Esophagus squamous epithelium (tissue), 5 donors: Measurements from ENCODE around the gene NADSYN1. TPM values are rescaled to one million over a fixed set of nuclear protein-coding genes. Genes with fewer than 3 reads are reported as not detected.

Experiments used
- DNase-seq: peaks from one replicate; lab custom pipeline; 2025; lab: John Stamatoyannopoulos, UW
- H3K27ac ChIP-seq, 4 donors: fragments of 200-600 bp; sonication (generic); one replicate each; pipeline ENCODE4 v1.5.1; 2016 to 2019; ENCODE audit warnings: mild to moderate bottlenecking in 1 of 4
- H3K27me3 ChIP-seq, 4 donors: fragments of 200-600 bp; sonication (generic); 1 replicate in 3 of 4; 2 replicates in 1 of 4; pipeline versions ENCODE4 v1.5.1 to v1.6.0; 2017 to 2021; ENCODE audit warnings: antibody characterized with exemption in 1 of 4
- H3K36me3 ChIP-seq, 3 donors: fragments of 200-600 bp; sonication (generic); one replicate each; pipeline ENCODE4 v1.5.1; 2016 to 2019
- H3K4me1 ChIP-seq, 3 donors: fragments of 200-600 bp; sonication (generic); one replicate each; pipeline ENCODE4 v1.5.1; 2017 to 2019
- H3K4me3 ChIP-seq, 4 donors: fragments of 200-600 bp; sonication (generic); 1 replicate in 3 of 4; 2 replicates in 1 of 4; pipeline ENCODE4 v1.5.1; 2016 to 2019; ENCODE audit warnings: mild to moderate bottlenecking in 2 of 4, moderate library complexity in 1 of 4
- H3K9me3 ChIP-seq, 3 donors: fragments of 200-600 bp; sonication (generic); one replicate each; pipeline ENCODE4 v1.5.1; 2016 to 2019
- POLR2A ChIP-seq, 4 donors: fragments of 450-650 bp; IDR thresholded peaks; one replicate each; pipeline ENCODE4 v1.6.1; 2017; ENCODE audit warnings: antibody characterized with exemption in 4 of 4, mild to moderate bottlenecking in 4 of 4, moderate library complexity in 3 of 4
- whole genome bisulfite sequencing, 2 donors: methylation state at CpG; one replicate each; pipeline ENCODE4 v1.1.5; 2018; 5-methylcytosine and 5-hydroxymethylcytosine counted together
- intact Hi-C: fragments of 100-400 bp; cut with DNase I; formaldehyde crosslinking; loops from one replicate; pipeline ENCODE4 v1.15.0; 2022
- total RNA-seq, 4 donors: library from RNA; depleted of rRNA; stranded (reverse); fragments of >200 nt; gene quantifications; one replicate each; pipeline ENCODE4 v1.1.0, GENCODE V29; 2016
- TF ChIP-seq, protein P1 (sequence below), 6 experiments: fragments of 450-650 bp in 4 of 6; fragments of 200-600 bp in 2 of 6; sonication (generic) in 2 of 6; IDR thresholded peaks; one replicate each; pipeline ENCODE4 v1.5.1; 2016 to 2019; ENCODE audit warnings: antibody characterized with exemption in 6 of 6, mild to moderate bottlenecking in 4 of 6, moderate library complexity in 4 of 6
- donor health status: DM: yes; HTN: yes; CAD: no.

The NADSYN1 gene
- total RNA-seq, 4 donors from 2014 or later, result 62.0 to 81.3 (median 71.7) TPM

DNA sequence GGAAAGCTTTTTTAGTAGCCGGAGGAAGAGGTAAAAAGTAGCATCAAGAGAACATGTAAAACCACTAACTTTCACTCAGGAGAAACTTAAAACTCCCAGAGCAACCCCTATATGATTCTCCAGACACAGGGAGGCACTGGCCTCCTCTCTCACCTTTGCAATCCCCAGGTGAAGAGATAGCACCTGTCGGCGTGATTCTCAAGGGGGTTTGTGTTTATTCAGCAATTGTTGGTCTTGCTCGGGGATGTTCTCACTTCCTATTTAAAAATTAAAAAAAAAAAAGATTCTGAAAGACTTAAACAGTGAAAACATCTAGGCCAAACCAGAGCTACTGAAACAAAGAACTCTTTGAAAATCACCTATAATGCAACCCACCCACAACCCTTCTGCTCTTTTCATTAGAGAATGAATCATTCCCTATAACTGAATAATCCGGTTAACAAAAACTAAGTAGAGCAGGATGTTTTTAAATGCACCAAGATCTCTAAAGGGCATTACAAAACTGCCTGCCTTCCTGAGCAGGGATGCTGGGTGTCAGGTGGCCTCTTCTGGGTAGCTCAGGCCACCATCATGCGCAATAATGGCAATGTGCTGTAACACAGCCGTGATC is 29.7 kb upstream of the NADSYN1 start:
- no peak overlapping the region for H3K27ac ChIP-seq
- intact Hi-C loops, result no loop called here
- 44 to 46% methylated on average over 7 of the region's 7 CpGs for WGBS, 2 donors
- H3K9me3 ChIP-seq, result no peaks in the 10 kb centered on the region
- TF ChIP-seq POLR2A (IDR thresholded peaks at IDR 0.05), result no peak
- H3K27me3 ChIP-seq, result peaks cover 0 to 41% (median 0%) of the 10 kb centered on the region in 4 donors
- no peaks in the 10 kb centered on the region for H3K36me3 ChIP-seq
- H3K4me3 ChIP-seq, result no peak overlapping the region
- DNase-seq, result no peak
- H3K4me1 ChIP-seq, result peaks cover 0 to 9% (median 0%) of the 10 kb centered on the region in 3 donors

DNA sequence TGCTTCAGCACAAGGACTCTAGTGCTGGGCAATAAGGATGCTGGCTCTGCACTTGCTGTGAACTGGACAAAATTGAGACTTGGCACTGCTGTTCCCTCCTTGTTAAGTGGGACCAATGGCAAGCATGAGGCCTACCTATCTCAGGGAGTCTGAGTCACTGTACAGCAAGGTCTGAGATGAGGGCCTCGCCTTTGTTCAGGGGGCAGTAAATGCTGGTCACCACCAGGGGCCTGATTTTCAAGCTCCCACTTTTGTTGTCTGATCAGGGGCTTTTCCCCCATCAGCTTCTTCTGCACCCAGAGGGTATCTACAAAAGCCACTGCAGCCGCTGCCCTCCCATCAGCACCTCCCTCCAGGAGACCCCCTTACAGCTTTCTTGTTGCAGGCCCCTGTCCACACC is 27.6 kb upstream of the NADSYN1 start:
- Histone ChIP-seq H3K4me1 (peaks cover 0 to 9% (median 0%) of the 10 kb centered on the region in 3 donors), H3K36me3 (no peaks in the 10 kb centered on the region), H3K27ac (no peak overlapping the region), H3K9me3 (no peaks in the 10 kb centered on the region), H3K4me3 (no peak overlapping the region), H3K27me3 (peaks cover 0 to 50% (median 0%) of the 10 kb centered on the region in 4 donors)
- TF ChIP-seq POLR2A (IDR thresholded peaks at IDR 0.05), result no peak
- TF ChIP-seq, protein P1, sequence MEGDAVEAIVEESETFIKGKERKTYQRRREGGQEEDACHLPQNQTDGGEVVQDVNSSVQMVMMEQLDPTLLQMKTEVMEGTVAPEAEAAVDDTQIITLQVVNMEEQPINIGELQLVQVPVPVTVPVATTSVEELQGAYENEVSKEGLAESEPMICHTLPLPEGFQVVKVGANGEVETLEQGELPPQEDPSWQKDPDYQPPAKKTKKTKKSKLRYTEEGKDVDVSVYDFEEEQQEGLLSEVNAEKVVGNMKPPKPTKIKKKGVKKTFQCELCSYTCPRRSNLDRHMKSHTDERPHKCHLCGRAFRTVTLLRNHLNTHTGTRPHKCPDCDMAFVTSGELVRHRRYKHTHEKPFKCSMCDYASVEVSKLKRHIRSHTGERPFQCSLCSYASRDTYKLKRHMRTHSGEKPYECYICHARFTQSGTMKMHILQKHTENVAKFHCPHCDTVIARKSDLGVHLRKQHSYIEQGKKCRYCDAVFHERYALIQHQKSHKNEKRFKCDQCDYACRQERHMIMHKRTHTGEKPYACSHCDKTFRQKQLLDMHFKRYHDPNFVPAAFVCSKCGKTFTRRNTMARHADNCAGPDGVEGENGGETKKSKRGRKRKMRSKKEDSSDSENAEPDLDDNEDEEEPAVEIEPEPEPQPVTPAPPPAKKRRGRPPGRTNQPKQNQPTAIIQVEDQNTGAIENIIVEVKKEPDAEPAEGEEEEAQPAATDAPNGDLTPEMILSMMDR (IDR thresholded peaks at IDR 0.05), result no peak
- 25 to 53% methylated on average over 2 of the region's 2 CpGs for WGBS, 2 donors
- no peak for DNase-seq
- intact Hi-C loops, result no loop called here

DNA sequence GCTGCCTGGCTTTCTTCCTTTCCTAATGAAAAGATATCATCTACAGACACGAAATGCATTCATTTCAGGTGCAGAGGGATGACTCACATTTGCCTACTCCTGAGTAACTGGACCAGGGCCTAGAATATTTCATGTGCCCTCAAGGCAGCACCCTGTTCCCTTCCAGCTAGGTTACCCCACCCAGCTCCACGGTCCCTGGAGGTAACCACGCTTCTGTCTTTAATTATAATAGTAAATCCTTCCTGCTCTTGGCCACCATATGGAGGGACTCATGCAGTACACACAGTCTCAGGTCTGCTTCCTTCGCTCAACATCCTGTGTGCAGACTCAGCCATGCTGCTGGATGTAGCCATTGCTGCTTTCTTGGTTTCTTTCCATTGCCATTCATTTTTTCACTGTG is 27.1 kb upstream of the NADSYN1 start:
- no peaks in the 10 kb centered on the region for H3K36me3 ChIP-seq
- TF ChIP-seq POLR2A (IDR thresholded peaks at IDR 0.05), result no peak
- TF ChIP-seq, protein P1 (IDR thresholded peaks at IDR 0.05), result no peak
- H3K4me3 ChIP-seq, result no peak overlapping the region
- 24 to 32% methylated on average over 3 to 4 of the region's 4 CpGs for WGBS, 2 donors
- no peak for DNase-seq
- H3K27me3 ChIP-seq, result peaks cover 0 to 45% (median 0%) of the 10 kb centered on the region in 4 donors
- peaks cover 0 to 9% (median 0%) of the 10 kb centered on the region in 3 donors for H3K4me1 ChIP-seq
- no peaks in the 10 kb centered on the region for H3K9me3 ChIP-seq
- intact Hi-C loops, result no loop called here
- H3K27ac ChIP-seq, result no peak overlapping the region

DNA sequence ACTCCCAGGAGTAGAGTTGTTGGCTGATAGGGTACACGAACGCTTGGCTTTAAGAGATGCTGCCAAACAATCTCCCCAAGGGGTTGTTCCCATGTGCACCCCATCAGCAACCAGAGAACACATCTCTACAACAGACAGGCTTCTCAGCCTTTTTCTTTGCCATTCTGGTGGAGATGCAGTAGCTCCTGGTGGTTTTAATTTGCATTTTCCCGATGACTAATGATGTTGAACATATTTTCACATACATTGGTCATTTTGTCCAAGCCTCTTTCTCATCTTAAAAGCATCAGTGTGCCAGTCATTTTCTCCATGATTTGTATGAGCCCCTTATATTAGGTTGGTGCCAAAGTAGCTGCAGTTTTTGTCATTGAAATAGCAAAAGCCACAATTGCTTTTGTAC is 26.6 kb upstream of the NADSYN1 start:
- 42 to 58% methylated on average over 3 of the region's 3 CpGs for WGBS, 2 donors
- Histone ChIP-seq H3K4me3 (no peak overlapping the region), H3K27me3 (peaks cover 0 to 41% (median 0%) of the 10 kb centered on the region in 4 donors), H3K9me3 (no peaks in the 10 kb centered on the region), H3K27ac (no peak overlapping the region), H3K36me3 (no peaks in the 10 kb centered on the region), H3K4me1 (peaks cover 0 to 9% (median 0%) of the 10 kb centered on the region in 3 donors)
- intact Hi-C loops, result no loop called here
- DNase-seq, result no peak
- no peak for TF ChIP-seq POLR2A (IDR thresholded peaks at IDR 0.05)
- TF ChIP-seq, protein P1 (IDR thresholded peaks at IDR 0.05), result no peak

DNA sequence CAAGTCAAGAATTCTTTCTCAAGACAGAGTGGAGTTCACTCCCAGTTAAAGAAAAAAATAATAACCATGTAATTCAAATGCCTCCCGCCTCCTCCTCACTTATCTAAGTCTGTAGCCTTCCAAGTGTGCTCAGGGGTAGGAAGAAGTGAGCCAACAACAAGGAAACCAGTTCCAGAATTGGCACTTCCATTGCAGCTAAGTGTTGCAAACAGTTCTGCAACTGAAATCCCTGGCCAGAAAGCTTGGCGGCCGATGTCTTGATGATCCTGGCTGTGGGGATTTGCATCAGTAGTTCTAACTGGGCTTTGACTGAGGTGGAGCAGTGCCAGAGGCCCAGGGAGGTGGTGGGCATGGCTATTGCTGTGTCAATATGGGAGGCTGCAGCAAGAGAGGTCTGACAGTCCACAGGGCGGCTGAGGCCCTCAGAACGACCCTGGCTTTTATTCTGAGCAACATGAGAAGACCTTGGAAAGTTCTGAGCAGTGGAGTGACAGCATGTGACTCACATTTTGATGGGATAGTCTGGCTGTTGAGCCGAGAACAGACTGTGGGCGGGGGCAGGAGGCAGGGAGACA is 24.1 kb upstream of the NADSYN1 start:
- TF ChIP-seq, protein P1 (IDR thresholded peaks at IDR 0.05), result no peak
- no peak for TF ChIP-seq POLR2A (IDR thresholded peaks at IDR 0.05)
- H3K9me3 ChIP-seq, result no peaks in the 10 kb centered on the region
- no peak overlapping the region for H3K27ac ChIP-seq
- intact Hi-C loops, result no loop called here
- H3K4me1 ChIP-seq, result peaks cover 6 to 21% (median 7%) of the 10 kb centered on the region in 3 donors
- H3K4me3 ChIP-seq, result no peak overlapping the region
- DNase-seq, result no peak
- H3K27me3 ChIP-seq, result peaks cover 0 to 26% (median 0%) of the 10 kb centered on the region in 4 donors
- H3K36me3 ChIP-seq, result no peaks in the 10 kb centered on the region
- 49 to 55% methylated on average over 5 to 7 of the region's 7 CpGs for WGBS, 2 donors
